Measurements from ENCODE around the gene HOXD13.

HOXD13 gene

DNA sequence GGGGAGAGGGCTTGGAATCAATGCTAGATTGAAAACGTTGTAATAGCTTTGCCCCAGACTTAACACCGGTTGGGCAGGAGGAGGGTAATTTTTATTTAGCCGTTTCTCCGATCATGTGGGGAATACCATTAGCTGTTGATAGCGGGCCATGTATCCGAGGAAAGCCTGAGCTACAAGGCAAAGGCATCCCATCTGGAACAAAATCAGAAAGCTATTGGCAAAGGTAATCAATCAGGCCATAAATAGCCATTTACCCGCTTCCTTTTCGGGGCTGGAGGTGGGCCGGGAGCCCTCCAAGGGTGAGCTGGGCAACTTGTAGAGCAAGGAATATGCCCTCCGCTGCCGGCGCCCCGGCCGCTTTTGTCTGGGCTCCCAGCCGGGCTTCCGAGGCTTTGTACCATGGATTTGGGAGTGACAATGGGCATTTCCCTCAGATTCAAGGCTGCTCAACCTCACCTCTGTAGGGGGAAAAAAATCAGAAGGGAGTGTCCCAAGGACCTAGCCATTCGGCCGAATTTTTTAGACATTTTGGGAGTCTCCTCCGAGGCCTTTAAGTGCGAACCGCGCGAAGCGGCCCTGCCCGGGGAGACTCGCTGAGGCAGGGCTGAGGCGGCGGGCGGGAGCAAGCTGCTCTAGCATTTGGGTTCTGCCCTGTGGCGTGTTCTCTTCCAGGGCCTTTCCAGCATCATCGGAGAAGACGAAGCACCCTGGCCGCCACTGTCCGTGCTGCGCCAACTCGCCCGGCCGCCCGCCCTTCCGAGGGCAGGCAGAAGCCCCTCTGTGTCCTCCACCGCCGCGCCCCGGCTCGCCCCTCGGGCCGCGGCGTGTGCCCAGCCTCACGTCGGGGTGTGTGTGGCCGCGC lies 28.9 kb downstream of the HOXD13 start:
- no peak for DNase-seq

DNA sequence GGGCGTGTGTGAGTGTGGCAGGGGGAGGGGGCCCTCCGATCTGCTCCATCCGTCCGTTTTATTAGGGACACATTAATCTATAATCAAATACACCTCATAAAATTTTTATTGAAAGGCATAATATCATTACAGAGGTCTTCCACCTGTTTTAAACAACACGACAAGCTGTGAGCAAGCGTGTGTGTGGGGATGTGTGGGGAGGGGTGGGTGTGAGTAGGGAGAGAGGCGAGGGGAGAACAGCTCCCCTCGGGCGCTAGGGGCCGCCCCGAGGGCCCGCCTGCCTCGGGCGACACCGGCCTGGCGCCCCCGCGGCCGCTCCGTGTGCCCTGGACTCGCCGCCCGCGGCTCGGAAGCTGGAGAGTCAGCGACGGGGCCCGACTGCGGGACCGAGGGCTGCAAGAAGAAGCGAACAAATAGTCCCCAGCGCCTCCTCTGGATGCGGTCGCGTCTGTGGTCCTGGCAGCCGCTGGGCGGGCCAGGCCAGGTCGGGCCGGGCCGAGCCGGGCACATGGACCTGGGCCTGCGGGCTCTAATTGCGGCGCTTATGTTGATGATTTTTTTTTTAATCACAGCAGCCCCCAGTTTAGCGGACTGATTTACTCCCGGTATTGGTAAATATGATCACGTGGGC lies 29.6 kb downstream of the HOXD13 start:
- no peak for DNase-seq

DNA sequence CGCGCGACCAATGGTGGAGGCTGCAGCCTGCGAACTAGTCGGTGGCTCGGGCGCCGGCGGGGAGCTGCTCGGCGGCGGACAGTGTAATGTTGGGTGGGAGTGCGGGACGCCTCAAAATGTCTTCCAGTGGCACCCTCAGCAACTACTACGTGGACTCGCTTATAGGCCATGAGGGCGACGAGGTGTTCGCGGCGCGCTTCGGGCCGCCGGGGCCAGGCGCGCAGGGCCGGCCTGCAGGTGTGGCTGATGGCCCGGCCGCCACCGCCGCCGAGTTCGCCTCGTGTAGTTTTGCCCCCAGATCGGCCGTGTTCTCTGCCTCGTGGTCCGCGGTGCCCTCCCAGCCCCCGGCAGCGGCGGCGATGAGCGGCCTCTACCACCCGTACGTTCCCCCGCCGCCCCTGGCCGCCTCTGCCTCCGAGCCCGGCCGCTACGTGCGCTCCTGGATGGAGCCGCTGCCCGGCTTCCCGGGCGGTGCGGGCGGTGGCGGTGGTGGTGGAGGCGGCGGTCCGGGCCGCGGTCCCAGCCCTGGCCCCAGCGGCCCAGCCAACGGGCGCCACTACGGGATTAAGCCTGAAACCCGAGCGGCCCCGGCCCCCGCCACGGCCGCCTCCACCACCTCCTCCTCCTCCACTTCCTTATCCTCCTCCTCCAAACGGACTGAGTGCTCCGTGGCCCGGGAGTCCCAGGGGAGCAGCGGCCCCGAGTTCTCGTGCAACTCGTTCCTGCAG lies 30.3 kb downstream of the HOXD13 start, which contains the start of gene HOXD9:
Gene HOXD9 (plus strand): TSS at position 37 of the 728 bp plus-strand sequence. CDS start 50 bp downstream, at position 87.
- peak; percentile 86 for DNase-seq

DNA sequence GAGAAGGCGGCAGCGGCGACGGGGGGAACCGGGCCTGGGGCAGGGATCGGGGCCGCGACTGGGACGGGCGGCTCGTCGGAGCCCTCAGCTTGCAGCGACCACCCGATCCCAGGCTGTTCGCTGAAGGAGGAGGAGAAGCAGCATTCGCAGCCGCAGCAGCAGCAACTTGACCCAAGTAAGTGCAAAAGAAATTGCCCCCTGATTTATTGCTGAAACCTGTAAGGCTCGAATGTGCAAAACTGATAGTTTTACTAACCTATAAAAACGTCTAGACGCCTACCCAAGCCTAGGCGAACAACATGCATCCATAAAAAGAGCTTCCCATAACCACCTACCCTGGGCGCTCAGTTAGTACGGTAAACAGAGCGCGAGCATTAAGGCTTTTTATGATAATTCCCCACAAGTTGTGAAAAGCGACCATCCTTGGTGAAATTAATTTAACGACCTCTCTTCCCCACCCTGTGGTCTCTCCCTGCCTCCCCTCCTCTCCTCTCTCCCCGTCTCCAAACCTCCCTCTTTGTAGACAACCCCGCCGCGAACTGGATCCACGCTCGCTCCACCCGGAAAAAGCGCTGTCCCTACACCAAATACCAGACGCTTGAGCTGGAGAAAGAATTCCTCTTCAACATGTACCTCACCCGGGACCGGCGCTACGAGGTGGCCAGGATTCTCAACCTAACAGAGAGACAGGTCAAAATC lies 31.0 kb downstream of the HOXD13 start:
- peak; percentile 31 for DNase-seq

DNA sequence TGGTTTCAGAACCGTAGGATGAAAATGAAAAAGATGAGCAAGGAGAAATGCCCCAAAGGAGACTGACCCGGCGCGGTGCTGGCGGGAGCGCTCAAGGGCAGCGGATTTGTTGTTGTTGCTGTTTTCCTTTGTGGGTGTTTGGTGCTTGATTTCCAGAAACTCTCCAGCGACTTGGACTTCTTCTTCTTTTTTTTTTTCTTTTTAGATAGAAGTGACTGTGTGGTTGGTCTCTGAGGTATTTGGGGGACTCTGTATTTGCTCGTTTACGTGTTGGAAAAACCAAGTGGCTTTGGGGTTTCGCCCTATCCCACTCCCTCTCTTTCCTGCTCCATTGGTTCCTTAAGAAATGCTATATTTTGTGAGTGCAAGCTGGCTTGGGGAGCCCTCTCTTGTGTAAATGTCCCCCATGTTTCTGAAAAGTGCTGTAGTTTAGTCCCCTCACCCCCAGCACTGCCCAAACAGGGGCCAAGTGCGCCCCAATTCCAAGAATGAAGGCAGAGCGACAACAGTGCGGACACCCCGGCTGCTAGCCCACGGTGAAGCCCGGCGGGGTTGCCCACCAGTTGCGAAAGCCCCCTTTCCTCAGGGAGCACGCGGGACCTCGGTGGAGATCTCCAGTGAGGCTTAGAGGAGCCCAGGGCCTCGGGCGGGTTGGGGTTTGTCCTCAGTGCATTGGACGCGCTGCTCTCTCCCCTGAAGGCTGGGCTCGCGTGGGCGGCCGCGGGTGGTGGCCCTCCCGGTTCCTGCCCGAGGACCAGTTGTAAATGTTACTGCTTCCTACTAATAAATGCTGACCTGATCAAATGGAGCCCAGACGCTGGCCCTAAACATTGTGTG lies 31.8 kb downstream of the HOXD13 start:
- no peak for DNase-seq

DNA sequence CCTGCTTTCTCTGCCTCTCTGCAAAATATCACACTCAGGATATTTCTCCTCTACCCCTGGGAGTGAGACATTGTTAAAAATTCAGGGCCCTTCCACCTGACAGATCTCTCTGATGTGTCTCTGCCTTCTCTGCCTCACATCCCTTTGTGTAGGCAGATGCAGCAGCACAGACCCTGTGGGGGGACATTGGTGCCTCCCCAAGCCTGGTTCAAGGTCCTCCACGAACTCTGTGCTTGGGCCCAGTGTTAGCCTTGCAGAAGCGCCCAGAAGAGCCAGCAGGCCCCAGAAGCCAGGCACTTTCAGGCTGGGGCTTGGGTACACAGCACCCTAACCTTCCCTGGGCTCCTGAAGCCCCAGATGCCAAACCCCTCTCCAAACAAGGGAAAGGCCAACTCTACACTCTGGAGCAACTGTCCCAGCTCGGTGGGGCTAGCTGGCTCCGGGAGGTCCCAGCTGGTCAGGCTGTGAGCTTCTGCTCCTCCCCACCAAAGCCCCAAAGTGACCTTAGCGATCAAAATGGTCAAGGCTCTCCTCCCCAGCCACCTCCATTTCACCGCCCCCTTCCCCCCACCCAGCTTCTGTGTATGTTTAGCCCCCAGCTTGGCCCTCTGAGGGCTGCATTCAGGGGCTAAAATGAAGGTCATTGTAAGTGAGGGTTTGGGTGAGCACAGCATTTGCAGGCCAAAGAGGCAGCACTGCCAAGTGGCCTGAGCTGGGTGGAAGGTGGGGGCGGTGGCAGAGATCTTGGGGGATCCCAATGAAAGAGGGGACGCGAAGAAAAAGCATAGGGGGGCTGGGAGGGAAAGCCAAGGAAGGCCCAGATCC lies 32.6 kb downstream of the HOXD13 start:
- DNase-seq, result no peak

DNA sequence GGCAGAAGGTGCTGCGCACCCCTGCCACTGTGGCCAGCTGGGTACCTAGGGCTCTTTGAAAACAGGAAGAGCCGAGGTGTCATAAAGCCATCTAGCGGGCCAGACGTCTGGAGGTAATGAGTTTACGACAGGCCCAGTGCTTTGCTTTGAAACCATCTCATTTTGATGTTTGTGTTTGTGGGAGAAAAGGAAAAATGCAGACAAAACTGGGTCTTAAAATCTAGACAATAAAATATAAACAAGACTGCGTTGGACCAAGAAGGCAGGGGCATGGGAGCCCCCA lies 33.2 kb downstream of the HOXD13 start:
- DNase-seq, result no peak

DNA sequence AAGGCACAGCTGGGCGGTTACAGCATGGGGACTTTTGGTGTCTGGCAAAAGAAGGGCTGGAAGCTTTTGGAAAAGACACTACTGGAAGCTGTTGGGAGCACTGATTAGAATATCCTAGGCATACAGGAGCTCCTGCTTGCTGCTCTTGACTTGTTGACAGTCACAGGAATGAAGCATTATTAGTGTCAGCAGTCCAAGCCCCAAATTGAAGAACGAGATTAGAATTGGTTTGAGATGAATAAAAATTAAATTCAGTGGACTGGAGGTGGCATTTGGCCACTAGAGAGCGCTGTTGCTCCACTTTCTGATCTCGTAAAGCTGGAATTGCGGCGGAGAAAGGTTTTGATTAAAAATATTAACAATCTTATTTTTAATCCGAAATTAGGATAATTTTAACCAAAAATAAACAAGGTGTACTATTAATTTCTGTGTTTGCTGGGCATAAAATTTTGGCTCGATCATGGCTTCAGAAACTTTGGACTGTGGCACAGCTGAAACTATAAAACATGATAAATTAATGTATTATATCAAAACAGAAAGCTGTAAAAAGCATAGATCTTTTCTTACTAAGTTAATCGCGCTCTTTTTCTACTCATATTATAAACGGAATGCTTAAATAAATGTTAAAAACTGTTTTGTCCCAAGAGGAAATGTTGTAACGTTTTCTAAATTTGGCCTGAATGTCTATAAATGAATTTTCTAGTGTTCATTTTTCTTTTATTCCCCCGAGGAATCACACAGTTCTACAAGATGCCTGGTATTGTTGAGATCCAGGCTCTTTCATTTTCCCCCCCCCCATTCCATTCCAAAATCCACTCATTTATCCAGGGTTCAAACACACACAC lies 34.6 kb downstream of the HOXD13 start:
- DNase-seq, result peak; percentile 75

DNA sequence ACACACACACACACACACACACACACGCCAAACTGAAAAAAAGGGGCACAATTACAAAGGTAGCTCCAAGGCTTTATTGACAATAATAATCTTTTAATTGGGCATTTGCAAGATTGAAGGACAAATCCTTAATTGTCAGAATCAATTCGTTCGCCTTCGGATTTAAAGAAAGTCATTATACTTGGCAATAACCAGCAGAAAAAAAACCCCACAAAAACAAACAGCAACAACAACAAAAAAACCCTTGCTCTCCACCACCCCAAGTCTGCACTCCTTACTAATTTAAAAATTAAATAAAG lies 35.2 kb downstream of the HOXD13 start:
- no peak for DNase-seq

DNA sequence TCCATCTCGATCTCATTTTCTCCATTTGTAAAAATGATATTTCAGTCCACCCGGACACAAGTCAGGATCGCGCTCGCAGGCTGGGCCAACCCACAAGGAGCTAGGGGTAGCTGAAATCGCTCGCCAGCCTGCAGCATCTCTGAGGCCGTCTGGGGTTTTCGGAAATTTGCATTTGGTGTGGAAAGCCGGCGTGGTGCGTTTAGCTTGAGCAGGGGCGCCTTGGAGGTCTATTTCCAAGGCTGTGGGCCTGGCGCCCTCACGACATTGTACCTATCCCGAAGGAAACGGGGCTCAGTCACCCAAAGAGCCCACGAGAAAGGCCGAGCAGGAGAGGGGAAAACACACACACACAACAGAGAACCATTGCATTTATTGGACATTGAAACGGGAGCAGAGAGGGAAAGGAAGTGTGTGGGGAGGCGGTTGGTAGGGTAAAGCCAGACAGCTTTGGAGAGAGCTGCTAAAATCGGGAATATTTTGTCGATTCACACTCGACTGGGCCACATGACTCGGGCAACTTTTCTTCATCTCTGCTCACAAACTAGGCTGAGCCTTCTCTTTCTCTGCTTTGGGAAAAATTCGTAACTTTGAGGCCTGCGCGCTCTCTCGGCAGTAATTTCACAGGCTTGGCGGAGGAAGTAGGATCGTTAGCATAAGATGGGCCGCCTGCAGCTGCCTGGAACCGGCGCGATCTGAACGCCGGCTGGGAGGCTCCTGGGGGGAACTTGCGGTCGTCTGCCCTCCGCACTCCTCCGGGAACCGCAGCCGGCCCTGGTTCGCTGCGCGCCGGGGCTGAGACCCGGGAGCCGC lies 35.9 kb downstream of the HOXD13 start:
- DNase-seq, result peak; percentile 59

DNA sequence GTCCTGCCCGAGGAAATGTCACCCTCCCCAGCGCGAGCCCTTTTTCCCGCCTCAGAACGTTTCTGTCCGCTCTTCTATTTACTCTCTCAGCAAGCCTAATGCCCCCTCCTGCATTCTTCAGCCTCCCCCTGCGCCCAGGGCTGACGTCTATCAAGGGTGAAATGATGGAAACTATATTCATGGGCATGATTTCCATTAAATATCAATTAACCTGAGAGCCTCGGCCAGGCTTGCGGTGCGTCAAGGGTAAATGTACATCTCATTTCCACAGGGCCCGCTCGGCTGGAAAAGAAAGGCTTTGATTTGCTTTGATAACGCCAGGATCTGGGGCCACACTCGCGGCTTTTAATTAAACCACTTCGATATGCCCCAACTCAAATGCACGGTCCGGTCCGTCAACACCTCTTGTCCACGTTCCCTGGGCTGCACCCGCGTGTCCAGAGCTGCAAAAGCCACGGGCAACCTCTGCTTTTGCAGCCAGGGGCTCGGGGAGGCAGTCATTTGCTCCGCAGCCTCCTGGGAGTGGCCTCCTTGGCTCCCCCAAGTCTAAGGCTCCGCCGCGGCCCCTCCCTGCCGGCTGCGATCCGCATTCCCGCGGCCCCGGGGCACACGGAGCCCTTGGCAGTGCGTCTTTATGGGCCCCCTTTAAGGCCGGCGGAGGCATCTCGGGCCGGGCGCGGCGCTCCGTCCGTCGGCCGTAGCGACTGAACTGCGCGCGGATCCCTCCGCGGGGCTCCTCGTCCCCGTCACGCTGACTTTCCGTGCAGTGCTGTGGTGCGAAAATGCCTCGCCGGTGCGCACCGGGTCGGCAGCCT lies 36.7 kb downstream of the HOXD13 start, which contains the start of gene HOXD8:
Gene HOXD8 (plus strand): TSS at position 724 of the 815 bp plus-strand sequence. CDS start 662 bp downstream, outside the sequence.
- peak; percentile 96 for DNase-seq

DNA sequence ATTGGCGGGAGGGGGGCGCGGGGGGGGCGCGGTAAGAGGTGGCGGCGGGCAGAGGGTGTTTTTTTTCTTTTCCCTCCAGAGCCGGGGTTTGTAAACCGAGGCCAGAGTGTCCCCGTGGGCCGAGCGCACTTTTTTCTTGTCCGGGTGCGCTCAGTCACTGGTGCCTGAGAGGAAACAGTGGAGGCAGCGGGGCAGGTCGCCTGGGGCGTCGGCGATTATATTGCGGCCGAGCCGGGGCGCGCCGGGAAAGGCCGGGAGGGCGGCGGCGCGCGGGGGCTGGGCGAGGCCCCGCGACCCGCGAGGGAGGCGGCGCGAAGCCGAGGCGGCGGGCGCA lies 37.3 kb downstream of the HOXD13 start:
- DNase-seq, result no peak

DNA sequence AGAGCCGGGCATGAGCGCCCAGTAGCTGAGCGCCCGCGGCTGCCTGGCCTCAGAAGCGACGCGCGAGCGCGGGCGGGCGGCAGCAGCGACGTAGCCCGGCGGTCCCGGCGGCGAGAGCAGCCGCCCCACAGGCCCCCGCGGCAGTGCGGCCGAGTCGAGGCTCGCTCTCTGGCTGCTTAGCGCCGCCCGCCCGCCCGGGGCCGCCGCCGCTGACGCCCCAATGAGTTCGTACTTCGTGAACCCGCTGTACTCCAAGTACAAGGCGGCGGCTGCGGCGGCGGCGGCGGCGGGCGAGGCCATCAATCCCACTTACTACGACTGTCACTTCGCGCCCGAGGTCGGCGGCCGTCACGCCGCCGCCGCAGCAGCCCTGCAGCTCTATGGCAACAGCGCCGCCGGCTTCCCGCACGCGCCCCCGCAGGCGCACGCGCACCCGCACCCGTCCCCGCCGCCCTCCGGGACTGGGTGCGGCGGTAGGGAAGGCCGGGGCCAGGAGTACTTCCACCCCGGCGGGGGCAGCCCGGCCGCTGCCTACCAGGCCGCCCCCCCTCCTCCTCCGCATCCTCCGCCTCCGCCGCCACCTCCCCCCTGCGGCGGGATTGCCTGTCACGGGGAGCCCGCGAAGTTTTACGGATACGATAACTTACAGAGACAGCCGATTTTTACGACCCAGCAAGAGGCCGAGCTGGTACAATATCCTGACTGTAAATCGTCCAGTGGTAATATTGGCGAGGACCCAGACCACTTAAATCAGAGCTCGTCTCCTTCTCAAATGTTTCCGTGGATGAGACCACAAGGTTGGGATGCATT lies 37.8 kb downstream of the HOXD13 start:
- DNase-seq, result peak; percentile 99

DNA sequence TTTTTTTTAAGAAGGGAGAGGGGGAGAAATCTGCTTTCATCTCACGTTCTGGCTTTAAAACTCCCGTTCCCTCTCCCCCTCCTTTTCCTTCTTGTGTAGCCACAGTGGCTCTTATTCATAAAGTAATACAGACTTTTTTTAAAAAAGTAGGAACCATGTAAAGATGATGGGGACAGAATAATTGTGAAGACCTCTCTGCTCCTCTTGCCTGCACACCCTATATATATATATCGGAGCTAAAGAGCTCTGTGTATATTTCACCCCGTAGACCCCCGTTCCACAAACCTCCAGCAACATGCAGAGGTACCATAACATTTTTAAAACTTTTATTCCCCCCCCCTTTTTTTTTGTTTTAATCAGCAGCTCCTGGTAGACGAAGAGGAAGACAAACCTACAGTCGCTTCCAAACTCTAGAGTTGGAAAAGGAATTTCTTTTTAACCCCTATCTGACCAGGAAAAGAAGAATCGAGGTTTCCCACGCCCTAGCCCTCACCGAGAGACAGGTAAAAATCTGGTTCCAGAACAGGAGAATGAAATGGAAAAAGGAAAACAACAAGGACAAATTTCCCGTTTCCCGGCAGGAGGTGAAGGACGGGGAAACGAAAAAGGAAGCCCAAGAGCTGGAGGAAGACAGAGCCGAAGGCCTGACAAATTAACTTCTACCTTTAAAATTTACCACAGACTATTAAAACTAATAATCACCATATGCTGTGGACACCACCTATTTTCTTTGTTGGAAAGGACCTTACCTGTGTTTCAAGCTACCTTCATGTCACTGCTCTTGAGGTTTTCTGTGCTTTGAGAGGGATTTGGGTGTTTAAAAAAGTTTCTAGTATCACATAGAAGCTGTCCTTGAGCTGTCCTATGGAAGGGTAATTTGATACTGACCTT lies 38.7 kb downstream of the HOXD13 start:
- DNase-seq, result no peak

DNA sequence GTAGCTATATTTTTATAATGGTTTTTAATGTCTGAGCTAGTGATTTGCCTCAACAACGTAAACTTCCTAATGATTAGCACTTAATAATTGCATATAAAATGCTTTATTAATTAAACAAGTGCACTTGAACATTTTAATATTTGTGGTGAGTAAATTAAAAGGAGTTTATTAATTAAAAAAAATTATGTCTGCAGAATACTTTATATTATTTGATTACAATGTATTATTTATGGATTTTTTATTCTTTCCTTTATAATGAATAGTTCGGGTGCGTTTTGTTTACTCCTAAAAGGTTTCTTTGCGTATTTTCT lies 39.3 kb downstream of the HOXD13 start:
- DNase-seq, result no peak

Measured in fibroblast of skin of abdomen (primary cell).